Measurements from ENCODE around the gene CCNG2.

DNA sequence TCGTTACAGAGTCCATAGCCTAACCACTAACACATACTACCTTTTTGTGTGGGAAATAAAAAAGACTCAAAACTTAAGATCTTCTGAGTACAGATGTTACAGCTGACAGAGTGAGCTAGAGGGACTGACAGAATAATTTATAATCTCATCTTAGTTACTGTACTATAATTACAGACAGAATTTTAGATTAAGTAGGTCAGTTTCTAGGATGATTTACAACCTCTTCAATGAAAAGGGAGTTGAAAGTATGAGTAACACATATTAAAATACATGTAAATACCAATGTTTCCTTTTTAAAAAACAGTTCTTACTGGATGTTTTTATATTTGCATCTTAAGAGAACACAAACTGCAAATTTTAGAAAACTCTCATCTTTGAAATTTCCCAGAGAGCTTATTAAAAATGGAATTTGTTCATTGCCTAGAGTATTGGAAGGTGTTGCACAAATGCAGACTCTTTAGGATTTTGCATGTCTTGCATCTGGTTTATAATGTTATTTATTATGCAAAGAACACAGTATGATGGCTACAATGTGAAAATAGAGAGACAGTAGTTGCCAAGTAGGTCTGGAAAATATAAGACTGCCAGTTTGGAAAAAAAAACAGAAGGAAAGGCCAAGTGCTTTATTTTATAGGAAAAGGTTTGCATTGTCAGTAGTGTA is 24.2 kb upstream of the CCNG2 start:
- TF ChIP-seq, protein P1, sequence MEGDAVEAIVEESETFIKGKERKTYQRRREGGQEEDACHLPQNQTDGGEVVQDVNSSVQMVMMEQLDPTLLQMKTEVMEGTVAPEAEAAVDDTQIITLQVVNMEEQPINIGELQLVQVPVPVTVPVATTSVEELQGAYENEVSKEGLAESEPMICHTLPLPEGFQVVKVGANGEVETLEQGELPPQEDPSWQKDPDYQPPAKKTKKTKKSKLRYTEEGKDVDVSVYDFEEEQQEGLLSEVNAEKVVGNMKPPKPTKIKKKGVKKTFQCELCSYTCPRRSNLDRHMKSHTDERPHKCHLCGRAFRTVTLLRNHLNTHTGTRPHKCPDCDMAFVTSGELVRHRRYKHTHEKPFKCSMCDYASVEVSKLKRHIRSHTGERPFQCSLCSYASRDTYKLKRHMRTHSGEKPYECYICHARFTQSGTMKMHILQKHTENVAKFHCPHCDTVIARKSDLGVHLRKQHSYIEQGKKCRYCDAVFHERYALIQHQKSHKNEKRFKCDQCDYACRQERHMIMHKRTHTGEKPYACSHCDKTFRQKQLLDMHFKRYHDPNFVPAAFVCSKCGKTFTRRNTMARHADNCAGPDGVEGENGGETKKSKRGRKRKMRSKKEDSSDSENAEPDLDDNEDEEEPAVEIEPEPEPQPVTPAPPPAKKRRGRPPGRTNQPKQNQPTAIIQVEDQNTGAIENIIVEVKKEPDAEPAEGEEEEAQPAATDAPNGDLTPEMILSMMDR (IDR thresholded peaks at IDR 0.05): no peak
- TF ChIP-seq POLR2A (IDR thresholded peaks at IDR 0.05): no peak

Measured in thyroid gland (tissue), 4 donors.